Smooth muscle cell (in vitro differentiated cells): ENCODE measurements around the gene SLC23A3. TPM values are rescaled to one million over a fixed set of nuclear protein-coding genes. Genes with fewer than 3 reads are reported as not detected.

Experiments
- DNase-seq: peaks from one replicate; lab custom pipeline; 2025; ENCODE audit not compliant: unreplicated experiment; lab: John Stamatoyannopoulos, UW
- H2AFZ ChIP-seq: fragments of 200-600 bp; sonication (generic); 2 replicates; pipeline ENCODE4 v1.6.0; 2016; ENCODE audit warnings: antibody characterized with exemption, low read depth, mild to moderate bottlenecking
- H3F3A ChIP-seq: fragments of 200-600 bp; sonication (generic); 2 replicates; pipeline ENCODE4 v1.6.0; 2017; ENCODE audit warnings: antibody characterized with exemption, low read depth
- H3K27ac ChIP-seq: fragments of 200-600 bp; sonication (generic); 2 replicates; pipeline ENCODE4 v1.5.1; 2016; ENCODE audit warnings: low read depth, mild to moderate bottlenecking
- H3K27me3 ChIP-seq: fragments of 200-600 bp; sonication (generic); 2 replicates; pipeline ENCODE4 v1.6.1; 2016; ENCODE audit warnings: low read depth, mild to moderate bottlenecking
- H3K36me3 ChIP-seq: fragments of 200-600 bp; sonication (generic); 2 replicates; pipeline ENCODE4 v1.5.1; 2016; ENCODE audit warnings: low read depth
- H3K4me1 ChIP-seq: fragments of 200-600 bp; sonication (generic); 2 replicates; pipeline ENCODE4 v1.5.1; 2016; ENCODE audit warnings: low read depth
- H3K4me2 ChIP-seq: fragments of 200-600 bp; sonication (generic); 2 replicates; pipeline ENCODE4 v1.6.0; 2016; ENCODE audit warnings: mild to moderate bottlenecking
- H3K4me3 ChIP-seq: fragments of 200-600 bp; sonication (generic); 2 replicates; pipeline ENCODE4 v1.5.1; 2016; ENCODE audit warnings: mild to moderate bottlenecking
- H3K79me2 ChIP-seq: fragments of 200-600 bp; sonication (generic); 2 replicates; pipeline ENCODE4 v1.6.0; 2016; ENCODE audit warnings: low read depth, mild to moderate bottlenecking
- H3K9ac ChIP-seq: fragments of 200-600 bp; sonication (generic); 2 replicates; pipeline ENCODE4 v1.6.0; 2016; ENCODE audit warnings: low read depth
- H3K9me3 ChIP-seq: fragments of 200-600 bp; sonication (generic); replicated peaks from 2 replicates; pipeline ENCODE4 v1.5.1; 2016; ENCODE audit warnings: low read depth
- H4K20me1 ChIP-seq: fragments of 200-600 bp; sonication (generic); 2 replicates; pipeline ENCODE4 v1.6.0; 2016; ENCODE audit warnings: low read depth
- WGBS: methylation state at CpG from one replicate; pipeline ENCODE4 v1.1.7; 2016; ENCODE audit warnings: low lambda C conversion rate; 5-methylcytosine and 5-hydroxymethylcytosine counted together
- polyA plus RNA-seq: library from polyadenylated mRNA; unstranded; fragments of >200 nt; fragmentation: Nextera tagmentation; extraction: Ambion mirVana; gene quantifications from 2 replicates; pipeline ENCODE4 v1.2.1, GENCODE V29; 2016
- total RNA-seq: library from RNA; depleted of rRNA; stranded (reverse); fragments of >200 nt; gene quantifications from 2 replicates; pipeline ENCODE4 v1.2.3, GENCODE V29; 2014
- TF ChIP-seq, protein P1 (sequence below): fragments of 200-600 bp; sonication (generic); IDR thresholded peaks from 2 replicates; pipeline ENCODE4 v1.5.1; 2017; ENCODE audit warnings: borderline replicate concordance, mild to moderate bottlenecking, antibody characterized with exemption; ENCODE audit not compliant: insufficient read depth, poor library complexity, severe bottlenecking

SLC23A3 gene
- total and polyA plus RNA-seq, 2 experiments from 2014 or later, result not detected

- no peaks in the 10 kb centered on the region for H3K9me3 ChIP-seq
- H3K79me2 ChIP-seq, result no peaks in the 10 kb centered on the region
- H3K4me2 ChIP-seq, result no peak overlapping the region
- no peak for DNase-seq
- TF ChIP-seq, protein P1, sequence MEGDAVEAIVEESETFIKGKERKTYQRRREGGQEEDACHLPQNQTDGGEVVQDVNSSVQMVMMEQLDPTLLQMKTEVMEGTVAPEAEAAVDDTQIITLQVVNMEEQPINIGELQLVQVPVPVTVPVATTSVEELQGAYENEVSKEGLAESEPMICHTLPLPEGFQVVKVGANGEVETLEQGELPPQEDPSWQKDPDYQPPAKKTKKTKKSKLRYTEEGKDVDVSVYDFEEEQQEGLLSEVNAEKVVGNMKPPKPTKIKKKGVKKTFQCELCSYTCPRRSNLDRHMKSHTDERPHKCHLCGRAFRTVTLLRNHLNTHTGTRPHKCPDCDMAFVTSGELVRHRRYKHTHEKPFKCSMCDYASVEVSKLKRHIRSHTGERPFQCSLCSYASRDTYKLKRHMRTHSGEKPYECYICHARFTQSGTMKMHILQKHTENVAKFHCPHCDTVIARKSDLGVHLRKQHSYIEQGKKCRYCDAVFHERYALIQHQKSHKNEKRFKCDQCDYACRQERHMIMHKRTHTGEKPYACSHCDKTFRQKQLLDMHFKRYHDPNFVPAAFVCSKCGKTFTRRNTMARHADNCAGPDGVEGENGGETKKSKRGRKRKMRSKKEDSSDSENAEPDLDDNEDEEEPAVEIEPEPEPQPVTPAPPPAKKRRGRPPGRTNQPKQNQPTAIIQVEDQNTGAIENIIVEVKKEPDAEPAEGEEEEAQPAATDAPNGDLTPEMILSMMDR, result no peak
- H3K4me3 ChIP-seq, result no peak overlapping the region
- no peaks in the 10 kb centered on the region for H3K4me1 ChIP-seq
- no peak overlapping the region for H3K9ac ChIP-seq
- WGBS, result 97% methylated on average over 3 of the region's 3 CpGs
- H3K27ac ChIP-seq, result no peak overlapping the region
- no peak overlapping the region for H2AFZ ChIP-seq
- H4K20me1 ChIP-seq, result no peaks in the 10 kb centered on the region
- H3K27me3 ChIP-seq, result no peaks in the 10 kb centered on the region
- H3K36me3 ChIP-seq, result peaks cover 4% of the 10 kb centered on the region
- no peaks in the 10 kb centered on the region for H3F3A ChIP-seq
These were observed 29.1 kb downstream of the SLC23A3 start for GRCh38 chr2:219140722-219141121.

DNA sequence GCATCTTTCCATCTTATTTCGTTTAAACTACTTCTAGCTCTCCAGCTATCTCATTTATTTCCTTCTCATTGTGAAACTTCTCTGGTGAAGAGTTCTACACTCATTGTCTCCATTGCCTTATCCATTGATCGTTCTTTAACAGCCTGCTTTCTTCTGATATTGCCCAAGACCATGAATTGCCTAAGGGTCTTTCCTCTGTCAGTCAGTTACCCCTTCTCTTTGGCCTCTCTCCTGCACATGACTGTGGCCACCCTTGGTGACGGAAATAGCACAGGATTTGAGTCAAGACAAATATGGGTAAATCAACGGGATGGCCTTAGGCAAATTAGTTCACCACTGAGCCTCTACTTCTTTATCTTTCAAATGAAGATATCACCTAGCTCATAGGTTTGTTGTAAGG is 35.9 kb downstream of the SLC23A3 start:
- H3K9ac ChIP-seq, result no peak overlapping the region
- H3K79me2 ChIP-seq, result no peaks in the 10 kb centered on the region
- 87% methylated on average over 4 of the region's 4 CpGs for WGBS
- H4K20me1 ChIP-seq, result no peaks in the 10 kb centered on the region
- H3K9me3 ChIP-seq, result no peaks in the 10 kb centered on the region
- H3F3A ChIP-seq, result no peaks in the 10 kb centered on the region
- H3K4me2 ChIP-seq, result no peak overlapping the region
- no peaks in the 10 kb centered on the region for H3K4me1 ChIP-seq
- no peak for DNase-seq
- TF ChIP-seq, protein P1, result no peak
- H3K27me3 ChIP-seq, result no peaks in the 10 kb centered on the region
- no peak overlapping the region for H3K4me3 ChIP-seq
- H3K27ac ChIP-seq, result no peak overlapping the region
- H3K36me3 ChIP-seq, result no peaks in the 10 kb centered on the region
- H2AFZ ChIP-seq, result no peak overlapping the region

- DNase-seq, result no peak
- Histone ChIP-seq H3K4me2 (no peak overlapping the region), H3K27me3 (no peaks in the 10 kb centered on the region), H3K9ac (no peak overlapping the region), H3K9me3 (no peaks in the 10 kb centered on the region), H4K20me1 (no peaks in the 10 kb centered on the region), H3K4me3 (no peak overlapping the region), H3K79me2 (no peaks in the 10 kb centered on the region), H3F3A (no peaks in the 10 kb centered on the region), H3K27ac (no peak overlapping the region), H2AFZ (no peak overlapping the region), H3K36me3 (no peaks in the 10 kb centered on the region), H3K4me1 (no peaks in the 10 kb centered on the region)
- TF ChIP-seq, protein P1, result no peak
- WGBS, result 83% methylated on average over 4 of the region's 4 CpGs
These were observed 38.1 kb downstream of the SLC23A3 start for GRCh38 chr2:219131744-219132143.

GRCh38 chr2:219131327-219131726 is 38.5 kb downstream of the SLC23A3 start:
- no peaks in the 10 kb centered on the region for H3K79me2 ChIP-seq
- WGBS, result 88% methylated on average over 3 of the region's 3 CpGs

More at GRCh38 chr2:219131327-219131726, 38.5 kb downstream of the SLC23A3 start:
- no peaks in the 10 kb centered on the region for H4K20me1 ChIP-seq
- no peaks in the 10 kb centered on the region for H3F3A ChIP-seq
- no peaks in the 10 kb centered on the region for H3K4me1 ChIP-seq
- H3K27me3 ChIP-seq, result no peaks in the 10 kb centered on the region
- no peaks in the 10 kb centered on the region for H3K36me3 ChIP-seq
- no peak overlapping the region for H3K27ac ChIP-seq
- H3K4me3 ChIP-seq, result no peak overlapping the region
- H3K4me2 ChIP-seq, result no peak overlapping the region
- no peak overlapping the region for H3K9ac ChIP-seq
- no peak overlapping the region for H2AFZ ChIP-seq
- TF ChIP-seq, protein P1, result no peak
- no peak for DNase-seq
- H3K9me3 ChIP-seq, result no peaks in the 10 kb centered on the region
